ENCODE data around the gene MYOCOS.
A peak's percentile ranks its signal among the peaks of the same experiment; 100 is the strongest.
"Not testable (repeated sequence)": the region's sequence is repeated elsewhere in the genome, so short reads cannot be mapped to it uniquely, and the experiment has no call there.

Gene MYOCOS

GRCh38 chr1:171615122-171615906, 6.7 kb upstream of the MYOCOS start:
- in situ Hi-C loops (cut with MboI; ENCODE audit: low pct_unique_long_range_greater_than_20kb, low sequenced_read_pairs); DNase-seq: not testable (repeated sequence)

- in situ Hi-C loops (cut with MboI; ENCODE audit: low pct_unique_long_range_greater_than_20kb, low sequenced_read_pairs) = no loop called here
- no peak for DNase-seq
These were observed 5.5 kb upstream of the MYOCOS start for GRCh38 chr1:171616586-171616985.

- in situ Hi-C loops (cut with MboI; ENCODE audit: low pct_unique_long_range_greater_than_20kb, low sequenced_read_pairs) = no loop called here
- no peak for DNase-seq
These were observed 1.7 kb downstream of the MYOCOS start for GRCh38 chr1:171623651-171624331.

- in situ Hi-C loops (cut with MboI; ENCODE audit: low pct_unique_long_range_greater_than_20kb, low sequenced_read_pairs) = loop anchor here (25.0 kb wide), 1 partner anchor 362 kb away; no protein-coding TSS in a partner anchor
- DNase-seq = no peak
These were observed 3.2 kb downstream of the MYOCOS start for GRCh38 chr1:171625225-171625624.

- in situ Hi-C loops (cut with MboI; ENCODE audit: low pct_unique_long_range_greater_than_20kb, low sequenced_read_pairs) = loop anchor here (25.0 kb wide), 1 partner anchor 360 kb away; no protein-coding TSS in a partner anchor
- no peak for DNase-seq
These were observed 5.0 kb downstream of the MYOCOS start for GRCh38 chr1:171627020-171627419.

- in situ Hi-C loops (cut with MboI; ENCODE audit: low pct_unique_long_range_greater_than_20kb, low sequenced_read_pairs) = loop anchor here (25.0 kb wide), 1 partner anchor 359 kb away; no protein-coding TSS in a partner anchor
- DNase-seq = no peak
These were observed 6.2 kb downstream of the MYOCOS start for GRCh38 chr1:171628225-171628624.

- in situ Hi-C loops (cut with MboI; ENCODE audit: low pct_unique_long_range_greater_than_20kb, low sequenced_read_pairs) = loop anchor here (25.0 kb wide), 1 partner anchor 352 kb away; no protein-coding TSS in a partner anchor
- no peak for DNase-seq
These were observed 13.6 kb downstream of the MYOCOS start for GRCh38 chr1:171635661-171636060.

GRCh38 chr1:171636141-171636540, 14.1 kb downstream of the MYOCOS start:
- in situ Hi-C loops (cut with MboI; ENCODE audit: low pct_unique_long_range_greater_than_20kb, low sequenced_read_pairs) = loop anchor here (25.0 kb wide), 1 partner anchor 351 kb away; no protein-coding TSS in a partner anchor
- no peak for DNase-seq

- in situ Hi-C loops (cut with MboI; ENCODE audit: low pct_unique_long_range_greater_than_20kb, low sequenced_read_pairs) = loop anchor here (25.0 kb wide), 1 partner anchor 349 kb away; no protein-coding TSS in a partner anchor
- no peak for DNase-seq
These were observed 16.0 kb downstream of the MYOCOS start for GRCh38 chr1:171637928-171638576.

GRCh38 chr1:171640225-171640624, 18.2 kb downstream of the MYOCOS start:
- in situ Hi-C loops (cut with MboI; ENCODE audit: low pct_unique_long_range_greater_than_20kb, low sequenced_read_pairs) = loop anchor here (25.0 kb wide), 1 partner anchor 347 kb away; no protein-coding TSS in a partner anchor
- DNase-seq = no peak

GRCh38 chr1:171641076-171641864, 19.2 kb downstream of the MYOCOS start:
- no peak for DNase-seq
- in situ Hi-C loops (cut with MboI; ENCODE audit: low pct_unique_long_range_greater_than_20kb, low sequenced_read_pairs) = loop anchor here (25.0 kb wide), 1 partner anchor 346 kb away; no protein-coding TSS in a partner anchor

GRCh38 chr1:171642197-171642596, 20.2 kb downstream of the MYOCOS start:
- in situ Hi-C loops (cut with MboI; ENCODE audit: low pct_unique_long_range_greater_than_20kb, low sequenced_read_pairs) = loop anchor here (25.0 kb wide), 1 partner anchor 345 kb away; no protein-coding TSS in a partner anchor
- no peak for DNase-seq

DNA sequence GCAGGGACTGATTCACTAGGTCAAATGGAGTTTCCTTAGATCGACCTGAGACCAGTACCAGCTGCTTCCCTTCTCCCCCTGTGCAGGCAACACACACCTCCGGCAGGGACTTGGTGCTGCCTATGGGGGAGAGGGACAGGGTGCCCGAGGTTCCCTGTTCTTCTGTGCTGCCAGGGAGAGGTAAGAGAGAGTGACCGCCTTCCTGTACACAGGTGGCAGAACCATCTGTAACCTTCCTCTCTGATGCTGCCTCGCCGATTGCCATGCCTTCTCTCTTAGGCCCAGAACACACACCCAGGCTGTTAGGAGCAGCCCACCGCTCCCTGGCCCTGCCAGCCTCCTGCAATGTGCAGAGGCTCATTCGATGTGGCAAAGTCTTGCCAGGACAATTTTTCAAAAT, 21.1 kb downstream of the MYOCOS start:
- in situ Hi-C loops (cut with MboI; ENCODE audit: low pct_unique_long_range_greater_than_20kb, low sequenced_read_pairs) = loop anchor here (25.0 kb wide), 1 partner anchor 344 kb away; no protein-coding TSS in a partner anchor

DNA sequence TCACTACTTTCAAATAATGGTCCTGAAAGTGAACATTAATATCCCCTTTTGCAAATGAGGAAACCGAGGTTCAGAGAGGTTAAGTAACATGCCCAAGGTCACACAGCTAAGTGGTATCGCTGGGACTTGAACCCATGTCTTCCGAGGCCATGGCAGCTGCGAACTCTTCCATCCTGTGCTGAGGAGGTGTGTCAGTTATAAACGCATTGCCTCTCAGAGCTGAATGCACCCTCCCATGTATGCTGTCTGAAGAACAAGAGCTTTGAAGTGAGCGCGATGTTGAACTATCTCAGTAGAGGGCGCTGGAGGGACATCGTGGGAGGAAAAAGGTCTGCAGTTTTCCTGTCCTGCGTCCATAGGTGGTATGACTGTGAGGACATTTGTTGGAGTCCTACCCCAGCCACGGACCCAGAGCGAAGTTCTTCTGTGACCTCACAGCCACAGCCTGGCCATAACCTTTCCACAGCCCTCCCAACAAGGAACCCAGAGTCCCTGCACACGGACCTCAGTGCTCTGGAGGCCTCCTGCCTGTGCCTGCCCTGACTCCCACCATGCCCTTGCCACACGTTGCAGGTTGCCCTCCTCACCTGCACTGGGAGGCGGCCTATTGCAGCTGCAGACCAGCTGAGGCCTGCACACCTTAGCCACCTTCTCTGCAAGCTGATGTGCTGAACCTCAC, 22.9 kb downstream of the MYOCOS start:
- in situ Hi-C loops (cut with MboI; ENCODE audit: low pct_unique_long_range_greater_than_20kb, low sequenced_read_pairs) = loop anchor here (25.0 kb wide), 1 partner anchor 342 kb away; no protein-coding TSS in a partner anchor
- peak; percentile 93 for DNase-seq

More for the DNA sequence above, 21.1 kb downstream of the MYOCOS start:
- no peak for DNase-seq

- DNase-seq = no peak
- in situ Hi-C loops (cut with MboI; ENCODE audit: low pct_unique_long_range_greater_than_20kb, low sequenced_read_pairs) = loop anchor here (25.0 kb wide), 1 partner anchor 342 kb away; no protein-coding TSS in a partner anchor
These were observed 23.7 kb downstream of the MYOCOS start for GRCh38 chr1:171645553-171646248.

GRCh38 chr1:171646249-171646560, 24.2 kb downstream of the MYOCOS start:
- DNase-seq = no peak
- in situ Hi-C loops (cut with MboI; ENCODE audit: low pct_unique_long_range_greater_than_20kb, low sequenced_read_pairs) = loop anchor here (25.0 kb wide), 1 partner anchor 341 kb away; no protein-coding TSS in a partner anchor

GRCh38 chr1:171652234-171652822, 30.3 kb downstream of the MYOCOS start, which contains the start of gene MYOC:
MYOC (minus strand) TSS chr1:171652688; CDS start chr1:171652611, 77 bp downstream.
- in situ Hi-C loops (cut with MboI; ENCODE audit: low pct_unique_long_range_greater_than_20kb, low sequenced_read_pairs) = no loop called here
- no peak for DNase-seq
